Activated CD8-positive, alpha-beta memory T cell treated with anti-CD3 and anti-CD28 coated beads for 1 hour (primary cell): Measurements from ENCODE around the gene RIPK4.
"Not testable (repeated sequence)": the region's sequence is repeated elsewhere in the genome, so short reads cannot be mapped to it uniquely, and the experiment has no call there.

ENCODE experiments used
- DNase-seq, 2 donors: peaks; one replicate each; pipeline ENCODE4 v3.0.0-alpha.2; 2020; ENCODE audit warnings: low read depth in 1 of 2; ENCODE audit errors: extremely low read depth in 1 of 2

RIPK4 gene

DNA sequence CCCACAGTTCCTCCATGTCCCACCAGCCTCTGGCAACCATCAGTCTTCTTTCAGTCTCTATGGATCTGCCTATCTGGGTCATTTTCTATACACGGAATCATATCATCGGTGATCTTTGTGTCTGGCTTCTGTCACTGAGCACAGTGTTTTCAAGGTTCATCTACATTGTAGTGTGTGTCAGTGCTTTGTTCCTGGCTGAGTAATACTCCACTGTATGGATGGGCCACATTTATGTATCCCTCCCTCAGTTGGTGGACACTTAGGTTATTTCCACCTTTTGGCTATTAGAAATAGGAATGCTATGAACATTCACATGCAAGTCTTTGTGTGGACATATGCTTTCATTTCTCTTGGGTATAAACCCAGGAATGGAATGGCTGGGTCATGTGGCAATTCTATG, 46.6 kb downstream of the RIPK4 start:
- DNase-seq: no peak

DNA sequence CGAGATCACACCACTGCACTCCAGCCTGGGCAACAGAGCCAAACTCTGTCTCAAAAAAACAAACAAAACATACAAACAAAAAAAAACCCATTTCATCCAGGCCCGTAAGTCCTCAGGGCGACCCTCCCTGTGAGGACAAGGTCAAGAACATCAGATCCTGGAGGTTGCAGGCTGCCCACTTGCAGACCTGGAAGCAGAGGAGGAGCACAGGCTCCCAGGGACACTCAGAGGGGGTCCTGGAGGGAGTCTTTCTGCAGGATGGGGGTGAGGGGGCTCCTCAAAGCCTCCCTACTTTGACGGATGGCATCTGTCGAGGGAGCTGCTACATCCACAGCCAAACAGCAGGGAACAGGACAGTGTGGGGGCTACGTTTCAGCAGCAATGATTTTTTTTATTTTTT, 47.2 kb downstream of the RIPK4 start:
- no peak for DNase-seq

DNA sequence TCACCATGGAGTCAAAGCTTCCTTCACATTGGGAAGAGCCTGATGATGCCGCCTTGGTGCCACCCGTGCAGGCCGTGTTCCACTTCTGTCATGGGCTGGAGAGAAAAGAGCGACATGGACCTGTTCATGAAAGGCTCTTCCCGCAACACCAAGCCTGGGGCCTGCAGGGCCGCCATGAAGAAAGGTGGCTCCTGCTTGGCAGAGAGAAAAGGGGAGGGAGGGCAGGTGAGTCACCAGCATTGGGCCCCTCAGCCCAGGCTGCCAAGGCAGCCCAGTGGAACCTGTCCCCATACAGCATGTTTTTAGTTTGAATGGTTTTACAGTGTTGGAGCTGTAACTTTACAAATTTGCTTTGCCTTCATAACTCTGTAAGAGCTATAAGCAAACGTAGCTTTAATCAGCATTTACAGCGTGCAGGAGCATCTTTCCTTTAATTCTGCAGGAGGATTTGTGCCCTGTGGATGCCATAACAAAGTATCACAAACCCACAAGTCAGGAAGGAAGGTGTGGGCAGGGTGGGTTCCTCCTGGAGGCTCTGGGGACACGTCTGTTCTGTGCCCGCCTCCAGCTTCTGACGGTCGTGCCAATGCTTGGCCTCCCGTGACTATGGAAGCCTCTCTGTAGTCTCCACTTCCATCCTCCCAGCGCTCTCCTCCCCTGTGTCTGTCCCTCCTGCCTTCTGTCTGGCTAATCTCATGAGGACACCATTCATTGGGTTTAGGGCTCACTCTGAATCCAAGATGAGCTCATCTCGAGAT, 49.1 kb downstream of the RIPK4 start:
- DNase-seq: no peak

DNA sequence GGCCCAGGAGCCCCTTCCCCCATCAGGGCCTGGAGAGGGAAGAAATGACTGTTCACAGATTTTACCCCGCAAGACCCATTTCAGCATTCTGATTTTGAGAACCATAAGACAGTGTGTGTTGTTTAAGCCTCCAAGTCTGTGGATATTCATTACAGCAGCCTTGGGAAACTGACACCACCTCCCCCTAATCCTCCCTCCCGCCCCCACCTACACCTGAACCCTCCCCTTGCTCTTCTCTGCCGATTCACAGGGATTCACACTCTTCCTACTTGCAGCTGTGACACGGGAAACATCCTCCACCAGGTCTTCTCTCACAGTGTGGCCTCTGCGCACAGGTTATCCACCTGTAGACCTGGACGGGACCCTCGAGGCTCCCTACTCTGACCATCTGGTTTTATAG, 50.1 kb downstream of the RIPK4 start:
- no peak for DNase-seq

DNA sequence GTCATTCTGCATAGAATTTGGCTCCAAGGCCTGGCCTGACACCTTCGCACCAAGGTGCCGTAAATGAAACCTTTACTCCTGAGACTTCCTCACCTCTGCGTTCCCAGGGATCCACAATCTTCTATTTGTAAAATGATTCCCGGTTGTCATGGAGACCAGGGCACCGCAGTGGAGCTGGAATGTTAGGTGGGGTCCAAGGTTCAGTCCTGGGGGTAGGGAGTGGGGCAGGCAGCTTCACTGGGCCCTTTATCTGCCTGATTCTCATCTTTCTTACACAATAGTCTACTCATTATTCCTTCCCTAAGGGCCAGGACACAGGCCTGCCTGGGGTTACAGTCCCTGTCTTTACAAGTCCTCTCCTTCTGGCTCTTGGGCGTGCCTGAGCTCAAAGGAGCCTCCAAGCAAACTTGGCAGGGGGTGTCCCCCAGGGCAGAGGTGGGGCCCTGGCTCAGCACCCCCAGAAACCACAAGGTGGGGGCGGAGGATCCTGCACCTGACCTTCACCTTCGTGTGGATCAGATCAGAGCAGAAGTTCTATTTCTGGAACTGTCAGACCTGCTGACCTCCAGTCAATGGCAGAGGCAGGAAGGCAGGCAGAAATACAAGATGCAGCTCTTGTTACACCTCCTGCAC, 51.1 kb downstream of the RIPK4 start:
- DNase-seq: no peak

DNA sequence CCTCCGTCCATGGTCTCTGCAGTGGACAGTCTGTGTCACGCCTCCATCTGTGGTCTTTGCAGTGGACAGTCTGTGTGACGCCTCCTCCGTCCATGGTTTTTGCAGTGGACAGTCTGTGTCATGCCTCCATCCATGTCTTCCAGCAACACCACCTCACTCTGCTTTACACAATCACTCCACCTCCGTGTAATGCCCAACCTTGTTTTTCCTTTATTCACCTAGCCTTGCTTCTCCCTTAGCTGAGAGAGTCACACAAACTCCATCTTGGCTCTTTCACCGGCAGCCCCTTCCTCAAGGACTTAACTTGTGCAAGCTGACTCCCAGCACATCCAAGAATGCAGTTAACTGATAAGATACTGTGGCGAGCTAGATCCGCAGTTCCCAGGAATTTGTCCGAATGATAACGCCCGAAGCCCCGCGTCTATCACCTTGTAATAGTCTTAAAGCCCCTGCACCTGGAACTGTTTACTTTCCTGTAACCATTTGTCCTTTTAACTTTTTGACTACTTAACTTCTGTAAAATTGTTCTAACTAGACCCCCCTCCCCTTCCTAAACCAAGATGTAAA, 52.5 kb downstream of the RIPK4 start:
- DNase-seq: not testable (repeated sequence)

DNA sequence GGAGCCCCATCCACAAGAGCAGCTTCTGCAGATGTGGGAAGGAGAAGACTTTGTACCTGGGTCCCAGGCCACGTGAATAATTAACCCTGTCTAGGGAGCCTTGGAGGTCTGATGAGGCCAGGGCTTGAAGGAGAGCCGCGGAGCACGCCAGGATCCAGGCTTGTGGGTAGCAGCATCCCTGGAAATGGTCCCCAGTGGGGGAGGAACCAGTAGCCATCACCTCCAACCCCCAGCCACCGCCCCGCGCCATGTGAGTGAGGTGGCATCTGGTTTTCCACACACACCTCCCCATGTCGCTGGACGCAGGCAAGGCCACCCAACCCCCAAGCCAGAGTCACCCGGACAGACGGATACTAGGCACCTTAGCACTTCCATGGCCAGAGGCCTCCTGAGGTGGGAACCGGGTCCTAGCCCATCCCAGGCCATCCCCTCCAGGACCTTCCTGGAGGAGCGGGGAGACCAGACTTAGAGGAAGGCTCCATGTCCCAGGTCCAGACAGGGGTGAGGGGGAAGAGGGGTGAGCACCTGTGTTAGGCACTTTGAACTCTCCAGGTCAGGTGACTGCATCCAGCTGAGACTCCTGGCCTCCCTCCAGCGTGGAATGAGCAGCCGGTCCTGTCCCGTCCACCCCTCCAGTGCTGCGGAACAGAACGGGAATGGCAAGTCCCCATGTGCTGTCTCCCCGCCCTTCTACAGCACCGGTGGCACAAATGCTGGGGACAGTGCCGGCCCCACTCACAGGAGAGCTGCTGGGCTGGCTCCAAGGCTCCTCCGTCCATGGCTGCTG, 53.2 kb downstream of the RIPK4 start:
- no peak for DNase-seq

DNA sequence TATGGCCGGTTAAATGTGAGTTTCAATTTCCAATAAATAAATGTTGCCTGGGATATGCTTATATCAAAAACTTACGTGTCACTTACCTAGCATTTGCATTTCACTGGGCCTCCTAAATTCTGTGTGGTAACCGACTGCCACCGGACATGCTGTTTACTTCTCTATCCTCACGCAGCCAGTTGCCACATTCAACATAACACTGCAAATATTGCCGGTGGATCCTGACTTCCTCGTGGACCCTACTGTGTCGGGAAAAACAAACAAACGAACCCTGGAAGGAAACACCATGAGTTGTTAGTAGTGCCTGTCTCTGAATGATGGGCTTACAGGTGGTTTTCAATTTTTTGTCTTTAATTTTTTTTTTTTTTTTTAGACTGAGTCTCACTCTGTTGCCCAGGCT, 54.1 kb downstream of the RIPK4 start:
- DNase-seq: no peak

DNA sequence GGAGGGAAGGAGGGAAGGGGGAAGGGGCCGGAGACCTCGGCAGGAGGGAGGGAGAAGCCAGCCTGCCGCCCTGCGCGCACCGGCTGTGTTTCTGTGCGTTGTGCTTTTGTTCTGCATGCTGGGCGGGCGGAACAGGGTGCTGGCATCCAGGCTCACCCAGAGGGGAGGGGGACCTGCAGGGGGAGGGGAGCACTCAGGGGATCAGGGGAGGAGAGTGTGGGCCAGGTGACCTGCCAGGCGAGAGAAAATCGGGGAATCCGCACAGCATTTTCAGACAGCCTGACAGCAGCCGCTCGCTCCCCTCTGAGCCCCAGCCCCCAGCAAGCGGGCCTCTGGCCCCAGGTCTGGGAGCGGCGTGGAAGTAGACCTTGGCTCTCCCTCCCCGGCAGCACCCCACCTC, 54.7 kb downstream of the RIPK4 start:
- DNase-seq: no peak

DNA sequence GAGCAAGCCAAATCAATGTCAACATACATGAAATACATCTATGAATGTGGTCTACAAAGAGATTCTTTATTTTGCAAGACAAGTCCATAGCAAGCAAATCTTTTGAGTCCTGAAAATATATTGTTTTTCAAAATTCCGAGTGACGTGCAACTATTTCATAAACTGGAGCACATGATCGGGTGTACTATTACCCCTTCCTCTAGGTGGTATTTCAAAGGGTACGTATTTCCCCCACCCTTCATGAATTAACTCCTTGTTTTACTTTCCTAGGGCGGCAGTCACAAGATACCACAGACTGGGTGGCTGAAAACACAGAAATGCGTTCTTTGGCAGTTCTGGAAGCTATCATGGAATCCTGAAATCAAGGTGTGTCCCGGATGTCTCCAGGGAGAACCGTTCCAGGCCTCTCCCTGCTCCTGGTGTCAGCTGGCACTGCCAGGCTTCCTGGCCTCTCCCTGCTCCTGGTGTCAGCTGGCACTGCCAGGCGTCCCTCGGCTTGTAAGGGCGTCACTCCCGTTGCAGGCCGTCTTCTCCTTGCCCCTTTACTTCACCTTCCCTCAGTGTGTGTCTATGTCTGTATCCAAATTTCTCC, 55.3 kb downstream of the RIPK4 start:
- no peak for DNase-seq

DNA sequence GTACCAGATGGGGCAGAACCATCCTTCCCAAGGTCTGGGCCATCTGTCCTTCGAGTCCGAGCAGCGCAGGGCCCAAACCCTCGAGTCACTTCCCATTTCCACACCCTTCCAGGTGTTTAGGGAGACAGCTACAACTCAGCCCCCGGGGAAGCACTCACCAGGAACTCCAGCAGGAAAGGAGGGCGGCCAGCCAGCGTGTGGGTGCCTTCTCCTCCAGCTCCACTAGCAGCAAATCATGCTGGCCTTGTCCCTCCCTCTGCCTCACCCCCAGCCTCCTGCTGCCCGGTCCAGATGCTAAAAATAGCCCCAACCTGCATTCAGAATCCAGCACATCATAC, 56.1 kb downstream of the RIPK4 start:
- no peak for DNase-seq

DNA sequence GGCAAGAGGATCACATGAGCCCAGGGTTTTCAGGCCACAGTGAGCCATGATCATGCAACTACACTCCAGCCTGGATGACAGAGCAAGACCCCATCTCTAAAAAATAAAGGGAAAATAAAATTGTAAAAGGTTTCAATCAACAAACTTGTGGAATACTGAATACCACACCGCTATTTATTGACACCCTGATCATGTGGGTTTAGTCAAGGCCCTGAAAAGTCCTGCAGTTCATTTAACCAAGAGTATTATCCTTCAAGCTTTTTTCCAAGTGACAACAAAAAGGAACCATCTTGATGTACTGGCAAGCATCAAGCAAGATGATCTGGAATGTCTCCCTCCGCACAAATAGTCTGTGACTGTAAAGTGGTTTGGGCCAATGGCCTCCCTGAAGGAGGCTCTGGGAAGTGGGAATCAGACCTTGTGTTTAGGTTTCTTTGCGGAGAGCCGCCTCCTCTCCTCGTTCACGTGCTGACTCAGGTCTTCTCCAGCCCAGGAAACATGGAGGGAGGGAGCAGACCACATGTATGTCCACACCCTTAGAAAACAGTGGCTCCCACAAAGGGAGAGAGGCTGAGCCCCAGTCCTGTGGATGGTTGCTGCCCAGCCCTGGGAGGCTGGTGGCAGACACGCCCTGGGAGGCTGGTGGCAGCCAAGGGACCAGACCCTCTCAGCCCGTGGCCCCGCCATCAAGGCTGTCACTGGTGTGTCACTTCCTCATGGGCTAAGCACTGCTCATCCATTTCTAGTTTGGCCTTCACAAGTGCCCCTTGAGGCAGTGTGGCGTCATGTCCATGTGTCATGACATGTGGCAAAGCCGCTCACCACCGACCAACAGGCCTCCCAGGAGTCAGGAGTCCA, 56.7 kb downstream of the RIPK4 start:
- DNase-seq: no peak

DNA sequence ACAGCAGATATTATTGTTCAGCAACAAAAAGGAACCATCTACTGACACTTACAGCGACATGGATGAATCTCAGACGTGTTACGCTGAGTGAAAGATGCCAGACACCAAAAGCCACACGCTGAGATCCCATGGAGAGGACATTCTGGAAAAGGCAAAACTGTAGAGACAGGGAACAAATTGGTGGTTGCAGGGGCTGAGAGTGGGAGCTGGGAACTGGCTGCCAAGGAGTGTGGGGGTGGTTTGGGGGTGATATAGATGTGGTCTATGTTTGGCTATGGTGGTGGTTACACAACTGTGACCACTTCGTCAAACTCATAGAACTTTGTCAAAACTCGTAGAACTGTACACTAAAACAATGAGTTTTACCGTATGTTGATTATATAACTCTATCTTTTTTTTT, 57.7 kb downstream of the RIPK4 start:
- DNase-seq: no peak

DNA sequence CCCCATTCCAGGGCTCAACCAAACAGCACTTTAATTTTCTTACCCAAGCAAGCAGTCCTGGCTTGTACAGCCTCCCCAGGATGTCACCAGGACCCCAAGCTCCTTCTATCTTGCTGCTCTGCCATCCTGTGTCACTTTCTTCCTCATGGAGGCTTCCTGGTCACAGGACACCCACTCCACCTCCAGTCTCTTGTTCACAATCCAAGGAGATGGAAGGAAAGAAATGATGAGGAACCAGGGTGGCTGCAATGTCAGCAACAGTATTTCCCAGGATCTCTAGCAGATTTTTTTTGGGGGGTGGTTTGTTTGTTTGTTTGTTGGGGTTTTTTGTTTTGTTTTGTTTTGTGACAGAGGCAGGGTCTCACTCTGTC, 58.9 kb downstream of the RIPK4 start:
- no peak for DNase-seq

DNA sequence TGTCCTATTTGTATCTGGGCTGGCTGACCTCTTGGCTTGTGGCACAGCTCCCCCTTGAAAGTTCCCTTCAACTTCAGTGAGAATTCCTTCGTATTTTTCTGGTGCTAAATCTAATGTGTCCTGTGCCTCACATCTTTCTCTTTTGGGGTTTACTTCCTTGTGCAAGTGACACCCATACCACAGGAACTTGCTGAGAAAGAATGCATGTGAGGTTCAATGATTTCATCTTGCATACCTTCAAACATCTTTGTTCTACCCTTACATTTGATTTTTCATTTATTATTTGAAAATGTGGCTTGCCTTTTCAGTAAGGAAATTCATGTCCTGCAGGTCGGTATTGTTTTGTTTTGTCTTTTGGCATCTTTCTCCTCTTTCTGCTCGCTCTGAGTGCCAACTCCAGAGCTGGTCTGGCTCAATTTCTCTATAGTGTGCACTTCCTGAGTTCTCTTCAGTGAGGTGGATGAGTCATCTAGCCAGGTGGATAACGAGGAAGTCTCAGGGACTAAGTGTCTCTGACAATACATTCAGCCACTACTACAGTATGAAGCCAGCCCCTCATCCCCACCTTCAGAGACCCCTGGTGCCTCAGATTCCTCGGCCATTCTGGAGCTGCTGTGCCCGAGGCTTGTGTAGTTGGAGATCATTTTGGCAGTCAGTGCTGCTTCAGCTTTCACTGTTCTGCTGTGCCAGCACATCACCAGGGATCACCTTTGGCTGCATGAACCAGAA, 59.5 kb downstream of the RIPK4 start:
- DNase-seq: no peak

DNA sequence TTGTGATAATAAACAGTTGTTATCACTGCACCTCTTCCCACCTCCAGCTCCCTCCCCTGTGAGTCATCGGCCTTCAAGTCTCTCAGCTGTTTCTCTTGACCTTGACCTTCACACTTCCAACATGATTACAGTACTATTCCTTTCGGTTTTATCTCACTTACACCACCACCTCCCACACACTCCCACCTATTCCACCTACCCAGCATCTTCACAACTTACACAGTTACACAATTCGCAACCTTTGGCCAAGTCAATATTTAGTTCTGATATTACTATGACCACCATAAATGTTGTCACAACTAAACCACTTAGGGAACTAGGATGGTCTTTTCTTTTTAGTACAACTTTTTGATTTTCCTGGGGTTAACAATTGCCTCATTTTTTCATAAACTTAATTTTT, 60.2 kb downstream of the RIPK4 start:
- DNase-seq: no peak

DNA sequence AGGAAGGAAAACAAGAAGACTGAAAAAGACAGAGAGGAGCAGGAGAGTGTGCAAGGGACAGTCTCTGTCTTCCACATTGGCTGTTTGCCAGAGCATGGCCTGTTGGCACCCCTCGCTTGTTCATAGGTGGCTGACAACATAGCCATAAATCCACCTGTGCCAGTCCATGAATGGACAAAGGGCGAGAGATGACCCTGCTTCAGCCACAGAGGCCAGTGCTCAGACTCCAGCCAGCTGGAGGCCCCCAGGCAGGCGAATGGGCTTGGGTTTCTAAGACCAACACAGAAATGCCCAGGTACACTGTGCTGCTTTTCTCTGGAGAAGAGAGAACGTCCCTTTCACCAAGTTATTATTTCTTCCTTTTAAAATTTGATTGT, 60.6 kb downstream of the RIPK4 start:
- DNase-seq: no peak

DNA sequence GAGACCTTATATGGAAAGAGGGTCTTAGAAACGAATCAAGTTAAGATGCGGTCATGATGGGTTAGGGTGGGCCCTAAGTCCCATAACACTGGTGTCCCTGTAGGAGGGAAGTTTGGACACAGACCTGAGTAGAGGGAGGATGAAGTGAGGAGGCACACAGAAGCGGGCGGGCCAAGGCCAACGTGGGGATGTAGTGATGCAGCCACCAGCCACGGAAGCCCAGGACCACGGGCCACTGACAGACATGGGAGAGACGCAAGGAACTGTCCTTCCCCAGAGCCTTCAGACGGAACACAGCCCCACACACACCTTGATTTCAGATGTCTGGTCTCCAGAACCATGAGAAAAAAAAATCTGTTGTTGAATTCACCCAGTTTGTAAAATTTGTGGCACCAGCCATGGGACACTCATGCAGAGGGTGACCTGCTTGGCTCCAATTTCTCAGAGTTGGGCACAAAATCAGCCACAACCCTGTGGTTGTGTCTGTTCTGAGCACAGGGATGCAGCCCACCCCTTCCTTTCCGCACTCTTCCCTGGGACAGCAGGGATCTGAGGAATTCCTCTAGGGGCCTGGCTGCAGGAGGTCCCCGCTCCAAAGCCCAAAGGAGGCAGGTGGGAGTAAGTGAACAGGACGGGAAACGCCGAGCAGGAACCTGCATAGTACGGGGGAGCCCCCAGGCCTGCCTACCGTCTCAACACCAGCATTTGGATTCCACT, 61.1 kb downstream of the RIPK4 start:
- no peak for DNase-seq

DNA sequence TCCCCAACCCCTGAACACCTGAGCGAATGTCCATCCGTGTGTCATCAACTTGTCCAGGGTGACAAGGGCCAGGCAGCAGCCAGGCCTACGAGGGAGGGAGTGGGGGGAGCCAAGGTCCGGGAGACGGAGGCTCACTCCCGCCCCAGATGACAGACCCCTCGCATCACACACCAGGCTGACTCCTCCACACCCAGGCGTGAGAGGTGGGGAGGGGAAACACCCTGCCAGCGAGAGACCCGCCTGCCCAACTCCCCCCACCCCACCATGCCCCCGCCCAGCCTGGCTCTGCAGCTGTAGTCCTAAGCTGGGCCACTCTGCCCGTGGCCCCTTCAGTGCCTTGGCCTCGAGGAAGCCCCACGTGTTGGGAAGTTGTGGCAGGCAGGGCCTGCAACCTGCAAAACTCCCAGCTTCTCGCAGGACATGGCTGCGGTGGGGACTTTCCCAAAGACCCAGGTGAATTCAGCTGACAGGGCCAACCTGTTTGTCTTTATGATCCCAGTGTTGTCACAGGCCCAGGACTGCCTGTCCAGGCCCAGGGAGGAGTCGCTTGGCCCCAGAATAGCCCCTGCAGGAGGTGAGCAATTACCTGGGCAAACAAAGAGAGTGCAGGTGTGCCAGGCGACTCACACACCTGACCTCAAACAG, 62.9 kb downstream of the RIPK4 start:
- DNase-seq: no peak
